Stimulated activated CD8-positive, alpha-beta memory T cell treated with anti-CD3 and anti-CD28 coated beads, Interleukin-4, amount 100 ng/mL, for 24 hours (primary cell): ENCODE results near the gene HBEGF.
"Not testable (repeated sequence)": the region's sequence is repeated elsewhere in the genome, so short reads cannot be mapped to it uniquely, and the experiment has no call there.

Experiments used
- DNase-seq: peaks from one replicate; pipeline ENCODE4 v3.0.0-alpha.2; 2020; ENCODE audit warnings: low read depth

The HBEGF gene

GRCh38 chr5:140360681-140361479 lies 14.5 kb upstream of the HBEGF start:
- no peak for DNase-seq

- DNase-seq = no peak
Observed at GRCh38 chr5:140360101-140360500, 13.7 kb upstream of the HBEGF start, which contains the start of gene SLC4A9. Gene SLC4A9, plus strand, starts transcription at chr5:140360194. Its CDS starts 43 bp downstream, at chr5:140360237.

GRCh38 chr5:140358738-140359310 lies 12.4 kb upstream of the HBEGF start:
- no peak for DNase-seq

GRCh38 chr5:140357726-140358093 lies 11.3 kb upstream of the HBEGF start:
- peak; percentile 50 for DNase-seq

DNA sequence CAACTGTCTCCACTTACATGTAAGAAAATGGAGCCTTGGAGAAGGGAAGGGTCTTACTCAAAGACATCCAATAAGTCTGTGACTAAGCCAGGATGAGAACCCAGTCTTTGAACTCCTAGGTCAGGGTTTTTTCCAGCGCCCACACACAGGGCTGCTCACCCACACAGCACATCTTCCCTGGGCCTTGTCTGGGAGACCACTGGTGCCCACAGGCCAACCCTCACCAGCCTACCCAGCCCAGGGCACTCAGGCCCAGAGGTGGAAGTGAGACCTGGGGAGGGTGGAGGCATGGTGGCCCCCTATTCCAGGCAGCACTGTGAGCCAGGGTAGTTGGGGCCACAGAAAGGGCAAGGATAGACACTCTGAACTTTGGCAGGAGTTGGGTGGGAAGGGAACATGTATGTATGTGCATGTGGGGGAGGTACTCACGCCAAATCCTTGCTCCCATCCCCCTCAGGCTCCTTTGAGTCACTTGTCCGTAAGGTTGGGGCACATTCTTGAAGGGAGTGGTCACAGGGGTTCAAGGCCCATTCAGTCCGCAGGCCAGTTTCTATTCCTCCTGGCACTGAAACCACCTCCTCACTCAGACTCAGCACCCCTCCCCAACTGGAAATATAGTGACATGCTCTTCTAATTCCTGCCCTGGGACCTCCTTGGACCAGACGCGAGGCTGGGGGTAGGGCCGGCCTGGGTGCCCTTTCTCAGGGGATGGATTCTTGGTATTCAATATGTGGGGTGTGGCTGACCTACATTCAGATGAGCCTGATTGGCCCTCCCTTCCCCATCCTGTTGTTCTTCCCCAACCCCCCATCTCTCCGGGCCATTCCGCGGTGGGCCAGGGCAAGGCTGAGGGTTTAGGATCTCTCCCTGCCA lies 10.7 kb upstream of the HBEGF start:
- no peak for DNase-seq

- no peak for DNase-seq
Observed at GRCh38 chr5:140355546-140355945, 9.1 kb upstream of the HBEGF start.

- peak; percentile 18 for DNase-seq
Observed at GRCh38 chr5:140351609-140352334, 5.4 kb upstream of the HBEGF start.

GRCh38 chr5:140349244-140349643 lies 2.8 kb upstream of the HBEGF start:
- DNase-seq = no peak

DNA sequence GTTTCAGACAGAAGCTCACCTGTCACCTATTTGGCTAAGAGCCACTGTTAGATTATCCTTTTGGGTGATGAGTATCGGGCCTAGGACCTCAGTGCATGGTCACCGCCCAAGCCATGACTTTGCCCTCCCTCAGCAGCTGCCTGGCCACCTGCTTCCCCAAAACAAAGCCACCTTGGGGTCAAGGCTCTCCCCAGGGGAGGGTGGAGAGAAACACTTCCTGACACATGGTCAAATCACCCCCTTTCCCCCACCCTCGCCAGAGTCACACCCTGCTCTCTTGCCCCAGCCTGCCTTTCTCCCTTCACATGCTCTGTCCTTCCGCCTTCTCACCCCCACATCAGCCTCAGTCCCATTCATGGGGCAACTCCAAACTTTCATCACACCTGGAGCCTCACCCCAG lies 1.7 kb upstream of the HBEGF start:
- DNase-seq = no peak

- no peak for DNase-seq
Observed at GRCh38 chr5:140347360-140347759, 957 bp upstream of the HBEGF start.

- peak; percentile 7 for DNase-seq
Observed at GRCh38 chr5:140345919-140346347, 470 bp downstream of the HBEGF start.

DNA sequence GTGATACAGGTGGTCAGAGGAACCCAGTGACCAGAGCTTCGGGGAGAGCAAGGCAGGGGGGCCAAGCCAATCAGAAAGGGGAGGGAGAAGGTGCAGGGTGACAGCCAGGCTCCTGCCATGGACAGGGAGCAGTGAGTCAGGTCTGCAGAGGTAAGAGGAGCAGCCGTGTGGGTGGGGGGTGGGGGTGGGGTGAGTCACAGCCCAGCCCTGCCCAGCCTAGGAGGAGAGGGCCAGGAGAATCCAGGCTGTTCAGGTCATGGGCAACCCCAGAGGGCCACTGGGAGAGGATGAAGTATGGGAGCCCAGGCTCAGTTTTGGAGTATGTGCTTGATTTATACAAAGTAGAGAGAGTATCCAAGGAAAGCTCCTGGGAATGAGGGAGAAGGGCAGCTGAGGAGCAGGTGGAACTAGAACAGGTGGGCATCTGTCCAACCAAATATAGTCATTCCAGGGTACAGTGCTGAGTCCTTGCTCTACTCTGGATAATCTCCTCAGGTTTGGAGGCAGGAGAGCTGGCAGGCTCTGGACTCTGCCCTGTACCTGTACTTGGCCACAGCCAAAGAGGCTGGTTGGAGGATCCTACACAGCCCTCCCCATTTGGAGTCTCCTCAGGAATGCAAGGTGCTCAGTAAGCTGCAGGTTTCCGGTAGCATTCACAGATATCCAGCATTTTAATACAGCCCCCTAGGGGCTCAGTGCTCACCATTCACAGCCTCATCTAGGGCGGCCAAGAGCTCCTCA lies 1.6 kb downstream of the HBEGF start:
- DNase-seq = no peak

DNA sequence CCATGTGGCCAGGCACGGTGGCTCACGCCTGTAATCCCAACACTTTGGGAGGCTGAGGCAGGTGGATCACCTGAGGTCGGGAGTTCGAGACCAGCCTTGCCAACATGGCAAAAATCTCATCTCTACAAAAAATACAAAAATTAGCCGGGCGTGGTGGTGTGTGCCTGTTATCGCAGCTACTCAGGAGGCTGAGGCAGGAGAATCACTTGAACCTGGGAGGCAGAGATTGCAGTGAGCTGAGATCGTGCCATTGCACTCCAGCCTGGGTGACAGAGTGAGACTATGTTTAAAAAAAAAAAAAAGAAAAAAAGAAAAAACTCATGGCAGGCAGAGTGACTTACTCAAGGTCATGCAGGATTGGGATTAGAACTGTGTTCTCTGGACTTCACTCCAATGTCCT lies 2.6 kb downstream of the HBEGF start:
- DNase-seq = not testable (repeated sequence)

DNA sequence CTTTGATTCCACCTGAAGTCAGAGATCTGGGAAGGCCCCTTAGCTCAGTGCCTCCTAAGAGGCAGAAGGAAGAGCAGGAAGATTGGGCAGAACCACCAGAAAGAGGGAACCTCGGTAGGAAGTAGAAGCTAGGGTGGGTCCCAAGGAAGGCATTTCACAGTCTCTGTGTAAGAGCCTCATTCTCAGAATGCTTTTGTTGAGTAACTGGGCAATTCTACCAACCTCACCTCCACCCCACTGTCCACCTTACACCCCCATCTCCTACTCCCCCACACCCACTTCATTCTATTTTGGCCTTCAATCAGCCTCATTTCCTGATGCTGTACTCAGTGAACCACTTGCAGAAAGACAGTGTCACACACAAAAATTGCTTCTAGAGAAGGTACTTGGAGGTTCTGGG lies 3.5 kb downstream of the HBEGF start:
- no peak for DNase-seq

- no peak for DNase-seq
Observed at GRCh38 chr5:140342287-140342686, 4.1 kb downstream of the HBEGF start.

- no peak for DNase-seq
Observed at GRCh38 chr5:140341591-140341990, 4.8 kb downstream of the HBEGF start.

- no peak for DNase-seq
Observed at GRCh38 chr5:140340605-140341121, 5.7 kb downstream of the HBEGF start.

DNA sequence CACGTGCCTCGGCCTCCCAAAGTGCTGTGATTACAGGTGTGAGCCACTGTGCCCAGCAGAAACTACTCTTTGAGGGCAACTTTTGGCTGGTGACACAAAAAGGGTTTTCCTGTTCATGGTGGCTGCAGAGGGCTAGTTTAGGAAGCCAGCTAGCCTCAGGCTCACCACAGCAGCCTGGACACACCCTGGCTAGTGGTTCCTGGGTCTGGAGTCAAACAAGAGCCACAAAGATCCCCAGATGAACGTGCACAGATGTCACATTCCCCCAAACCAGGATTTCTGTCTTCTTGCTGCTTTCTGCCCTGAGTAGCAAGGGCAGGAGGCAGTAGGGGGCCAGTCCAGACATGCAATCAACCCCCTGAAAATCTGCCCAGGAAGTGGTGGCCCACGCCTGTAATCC lies 6.8 kb downstream of the HBEGF start:
- no peak for DNase-seq

DNA sequence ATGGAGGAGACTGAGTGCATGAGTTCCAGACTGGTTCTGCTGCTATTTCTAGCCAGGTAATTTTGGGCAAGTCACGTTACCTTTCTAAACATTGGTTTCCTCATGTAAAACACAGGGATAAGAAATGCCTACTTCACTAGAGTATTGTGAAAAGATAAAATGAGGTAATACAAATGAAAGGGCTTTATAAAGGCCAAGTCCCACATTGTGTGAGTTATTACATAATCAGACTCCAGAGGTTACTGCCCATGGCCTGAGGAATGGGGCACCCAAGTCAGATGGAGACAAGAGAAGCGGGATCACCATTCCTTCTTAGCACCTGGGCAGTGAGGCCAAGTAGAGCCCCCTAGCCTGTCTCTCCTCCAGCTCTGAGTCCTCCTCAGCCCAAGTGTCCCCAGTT lies 7.5 kb downstream of the HBEGF start:
- no peak for DNase-seq

DNA sequence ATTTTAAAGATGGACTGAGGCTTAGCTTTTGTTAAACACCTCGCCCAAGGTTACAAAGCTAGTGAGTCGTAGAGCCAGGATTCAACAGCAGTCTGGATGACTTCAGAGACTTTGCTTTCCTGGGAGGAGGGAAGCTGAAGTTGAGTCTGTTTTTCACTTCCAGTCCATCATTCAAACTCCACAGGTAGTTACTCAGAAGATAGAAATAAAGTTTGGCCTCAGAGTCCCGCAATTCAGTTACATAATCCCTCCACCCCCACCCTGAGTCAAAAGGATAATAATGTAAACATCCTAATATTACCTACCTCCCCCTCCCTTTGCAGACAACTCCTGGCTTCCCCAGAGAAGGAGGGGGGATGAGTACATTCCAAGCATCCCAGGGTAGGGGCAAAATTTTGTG lies 8.1 kb downstream of the HBEGF start:
- DNase-seq = no peak

DNA sequence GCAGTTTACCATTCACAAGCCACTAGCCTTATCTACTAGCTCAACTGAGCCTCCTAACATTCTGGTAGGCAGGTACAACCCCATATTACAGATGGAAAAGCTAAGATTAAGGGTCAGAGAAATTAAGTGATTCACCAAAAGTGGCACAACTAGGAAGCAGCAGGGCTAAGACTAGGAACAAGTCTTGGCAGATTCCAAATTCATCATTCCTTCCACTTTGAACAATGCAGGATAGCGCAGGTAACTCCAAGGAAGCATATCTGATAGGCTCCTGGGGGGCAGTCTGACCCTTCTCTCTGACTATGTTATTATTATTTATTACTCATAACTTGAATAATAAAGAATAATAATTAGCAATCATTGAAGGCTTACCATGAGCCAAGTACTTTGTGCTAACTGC lies 8.5 kb downstream of the HBEGF start:
- no peak for DNase-seq
